ENCODE data around the gene SLC7A1. TPM values are rescaled to one million over a fixed set of nuclear protein-coding genes. Genes with fewer than 3 reads are reported as not detected.

The SLC7A1 gene
- total RNA-seq, 2 donors from 2014 or later = 15.5 to 28.3 TPM

DNA sequence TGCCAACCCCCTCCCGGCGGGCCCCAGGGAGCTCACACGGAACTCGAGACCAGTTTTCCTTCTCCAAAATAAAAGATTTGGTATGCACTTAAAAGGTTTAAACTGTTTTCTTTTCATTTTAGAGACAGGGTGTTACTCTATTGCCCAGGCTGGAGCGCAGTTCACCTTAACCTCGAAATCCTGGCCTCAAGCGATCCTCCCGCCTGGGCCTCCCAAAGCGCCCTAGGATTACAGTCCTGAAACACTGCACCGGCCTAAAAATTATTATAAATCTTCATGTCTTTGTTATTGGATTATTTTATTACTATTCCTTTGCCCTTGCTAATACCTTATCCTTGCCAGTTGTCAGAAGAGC, 553 bp upstream of the SLC7A1 start:
- peaks cover 15% of the 10 kb centered on the region for H3K27me3 Mint-ChIP-seq
- H3K9me3 ChIP-seq (ENCODE audit: control insufficient read depth, low read length, poor library complexity, severe bottlenecking) = no peaks in the 10 kb centered on the region
- DNase-seq = no peak
- no peak for ATAC-seq
- peaks cover 33% of the 10 kb centered on the region for H3K4me1 Mint-ChIP-seq
- H3K27ac Mint-ChIP-seq = peak overlapping the region; percentile 54
- H3K36me3 Mint-ChIP-seq (ENCODE audit: low read depth) = peaks cover 2% of the 10 kb centered on the region
- peak overlapping the region; percentile 87 for H3K4me3 Mint-ChIP-seq

GRCh38 chr13:29594710-29595379, 643 bp downstream of the SLC7A1 start:
- Mint-ChIP-seq H3K27me3 (peaks cover 11% of the 10 kb centered on the region), H3K27ac (peak overlapping the region; percentile 90), H3K4me3 (peak overlapping the region; percentile 92), H3K4me1 (peaks cover 41% of the 10 kb centered on the region), H3K36me3 (ENCODE audit: low read depth) (no peaks in the 10 kb centered on the region)
- ATAC-seq = peak; percentile 38
- no peaks in the 10 kb centered on the region for H3K9me3 ChIP-seq (ENCODE audit: control insufficient read depth, low read length, poor library complexity, severe bottlenecking)
- DNase-seq = peak; percentile 17 to 39 (median 37)

DNA sequence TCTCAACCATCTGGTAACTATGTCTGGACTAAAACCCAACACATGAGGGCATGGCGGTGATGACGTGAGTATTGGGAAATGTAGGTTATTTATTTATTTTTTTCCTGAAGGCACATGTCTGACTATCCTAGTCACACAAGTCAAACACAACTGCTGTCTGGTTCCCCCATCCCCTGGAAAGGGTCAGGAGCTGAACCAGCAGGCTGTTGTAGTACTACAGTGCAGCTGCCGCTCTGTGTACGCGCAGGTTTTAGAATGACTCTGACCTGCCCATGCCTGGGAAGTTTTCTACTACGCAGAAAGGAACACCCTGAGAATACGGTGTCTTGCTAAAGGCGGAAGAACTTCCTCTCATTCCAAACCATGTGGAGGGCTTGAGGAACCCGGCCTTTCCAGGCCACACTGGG, 1.2 kb downstream of the SLC7A1 start:
- H3K9me3 ChIP-seq (ENCODE audit: control insufficient read depth, low read length, poor library complexity, severe bottlenecking) = no peaks in the 10 kb centered on the region
- peak in 1 of 3 donors; percentile 15 for DNase-seq
- no peaks in the 10 kb centered on the region for H3K36me3 Mint-ChIP-seq (ENCODE audit: low read depth)
- H3K4me3 Mint-ChIP-seq = peak overlapping the region; percentile 92
- H3K27ac Mint-ChIP-seq = peak overlapping the region; percentile 90
- peak; percentile 27 for ATAC-seq
- H3K4me1 Mint-ChIP-seq = peaks cover 44% of the 10 kb centered on the region
- H3K27me3 Mint-ChIP-seq = peaks cover 10% of the 10 kb centered on the region

DNA sequence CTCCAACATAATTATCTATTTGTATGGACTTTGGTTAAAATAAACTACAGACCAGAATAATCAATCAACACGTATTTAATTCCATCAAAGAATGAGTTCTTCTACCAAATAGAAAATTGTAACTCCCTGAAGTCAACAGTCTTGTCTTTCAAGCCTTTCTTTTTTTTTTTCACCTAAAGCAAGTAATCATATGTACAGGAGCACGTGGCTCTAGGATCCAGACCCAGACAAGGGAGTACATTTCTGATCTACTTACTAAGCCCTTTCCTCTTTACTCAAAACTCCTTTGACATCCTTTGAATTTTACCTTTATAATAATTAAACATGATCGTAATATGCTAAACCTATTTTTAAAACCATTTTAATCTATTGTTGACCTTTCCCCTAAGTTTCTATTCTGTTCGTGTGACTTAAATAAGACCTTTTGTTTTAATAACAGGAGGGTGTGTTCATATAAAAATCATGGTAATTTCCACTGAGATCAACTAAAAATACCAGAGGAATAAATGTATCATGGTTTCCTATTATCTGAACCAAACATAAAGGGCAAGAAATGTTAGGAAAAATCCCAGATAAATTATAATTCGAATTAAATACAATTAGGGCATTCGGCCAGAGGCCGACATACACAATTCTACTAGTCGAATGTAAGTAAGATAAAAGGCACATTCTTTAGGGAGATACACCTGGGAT, 1.7 kb downstream of the SLC7A1 start:
- no peaks in the 10 kb centered on the region for H3K36me3 Mint-ChIP-seq (ENCODE audit: low read depth)
- no peak for DNase-seq
- peaks cover 4% of the 10 kb centered on the region for H3K27me3 Mint-ChIP-seq
- no peak for ATAC-seq
- peak overlapping the region; percentile 92 for H3K4me3 Mint-ChIP-seq
- H3K27ac Mint-ChIP-seq = peak overlapping the region; percentile 90
- H3K9me3 ChIP-seq (ENCODE audit: control insufficient read depth, low read length, poor library complexity, severe bottlenecking) = no peaks in the 10 kb centered on the region
- H3K4me1 Mint-ChIP-seq = peaks cover 44% of the 10 kb centered on the region

- H3K9me3 ChIP-seq (ENCODE audit: control insufficient read depth, low read length, poor library complexity, severe bottlenecking) = no peaks in the 10 kb centered on the region
- Mint-ChIP-seq H3K27me3 (no peaks in the 10 kb centered on the region), H3K36me3 (ENCODE audit: low read depth) (peaks cover 4% of the 10 kb centered on the region), H3K27ac (peak overlapping the region; percentile 78), H3K4me1 (peaks cover 56% of the 10 kb centered on the region), H3K4me3 (no peak overlapping the region)
- ATAC-seq (no peak), DNase-seq (no peak)
Observed at GRCh38 chr13:29591310-29591709, 4.2 kb downstream of the SLC7A1 start.

DNA sequence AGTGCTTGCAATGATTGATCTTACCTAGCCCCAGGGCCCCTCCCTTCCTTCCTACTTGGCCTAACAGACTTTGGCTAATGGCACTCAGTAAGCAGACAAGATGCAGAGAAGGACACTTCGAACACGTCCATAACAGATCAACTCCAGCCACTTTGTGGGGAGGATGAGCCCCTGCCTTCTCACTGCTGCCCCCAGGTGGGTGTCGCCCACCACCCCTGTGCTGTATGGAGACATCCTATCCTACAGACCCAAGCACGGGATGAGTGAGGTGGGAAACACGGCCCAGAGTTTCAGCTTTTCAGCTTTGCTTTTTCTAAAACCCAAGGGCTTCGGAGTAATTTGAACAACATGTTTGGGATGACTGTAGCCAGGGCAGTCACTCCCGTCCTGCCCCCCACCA, 5.5 kb downstream of the SLC7A1 start:
- Mint-ChIP-seq H3K27me3 (no peaks in the 10 kb centered on the region), H3K36me3 (ENCODE audit: low read depth) (peaks cover 4% of the 10 kb centered on the region), H3K4me1 (peaks cover 54% of the 10 kb centered on the region), H3K4me3 (no peak overlapping the region), H3K27ac (peak overlapping the region; percentile 83)
- no peak for ATAC-seq
- no peak for DNase-seq
- no peaks in the 10 kb centered on the region for H3K9me3 ChIP-seq (ENCODE audit: control insufficient read depth, low read length, poor library complexity, severe bottlenecking)

DNA sequence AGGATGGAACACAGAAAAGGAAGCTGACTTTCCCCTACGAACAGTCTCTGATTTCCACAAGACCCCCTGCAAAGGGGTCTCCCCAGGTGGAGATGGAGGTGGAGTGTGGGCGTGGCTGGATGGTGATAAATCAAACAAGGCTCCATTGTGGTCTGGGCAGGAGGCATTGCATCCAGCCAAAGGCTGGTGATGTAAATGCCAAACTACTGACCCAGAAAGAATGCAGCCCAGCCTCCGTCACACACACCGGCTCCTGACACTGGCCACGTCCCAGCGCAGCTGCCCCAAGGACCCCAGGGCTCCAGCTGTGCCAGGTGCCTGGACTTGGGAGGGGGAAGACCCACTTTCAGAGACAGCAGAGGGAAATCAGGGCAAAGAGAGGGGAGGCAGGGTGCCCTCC, 6.3 kb downstream of the SLC7A1 start:
- H3K36me3 Mint-ChIP-seq (ENCODE audit: low read depth) = peaks cover 4% of the 10 kb centered on the region

GRCh38 chr13:29587645-29588044, 7.8 kb downstream of the SLC7A1 start:
- H3K4me1 Mint-ChIP-seq = peaks cover 51% of the 10 kb centered on the region
- no peaks in the 10 kb centered on the region for H3K27me3 Mint-ChIP-seq
- no peak for ATAC-seq
- H3K36me3 Mint-ChIP-seq (ENCODE audit: low read depth) = peaks cover 4% of the 10 kb centered on the region
- H3K4me3 Mint-ChIP-seq = peak overlapping the region; percentile 39
- no peak for DNase-seq
- H3K9me3 ChIP-seq (ENCODE audit: control insufficient read depth, low read length, poor library complexity, severe bottlenecking) = no peaks in the 10 kb centered on the region
- H3K27ac Mint-ChIP-seq = no peak overlapping the region

More for the DNA sequence above, 6.3 kb downstream of the SLC7A1 start:
- no peaks in the 10 kb centered on the region for H3K9me3 ChIP-seq (ENCODE audit: control insufficient read depth, low read length, poor library complexity, severe bottlenecking)
- Mint-ChIP-seq H3K27me3 (no peaks in the 10 kb centered on the region), H3K27ac (peak overlapping the region; percentile 83), H3K4me3 (no peak overlapping the region), H3K4me1 (peaks cover 53% of the 10 kb centered on the region)
- DNase-seq (no peak), ATAC-seq (no peak)

DNA sequence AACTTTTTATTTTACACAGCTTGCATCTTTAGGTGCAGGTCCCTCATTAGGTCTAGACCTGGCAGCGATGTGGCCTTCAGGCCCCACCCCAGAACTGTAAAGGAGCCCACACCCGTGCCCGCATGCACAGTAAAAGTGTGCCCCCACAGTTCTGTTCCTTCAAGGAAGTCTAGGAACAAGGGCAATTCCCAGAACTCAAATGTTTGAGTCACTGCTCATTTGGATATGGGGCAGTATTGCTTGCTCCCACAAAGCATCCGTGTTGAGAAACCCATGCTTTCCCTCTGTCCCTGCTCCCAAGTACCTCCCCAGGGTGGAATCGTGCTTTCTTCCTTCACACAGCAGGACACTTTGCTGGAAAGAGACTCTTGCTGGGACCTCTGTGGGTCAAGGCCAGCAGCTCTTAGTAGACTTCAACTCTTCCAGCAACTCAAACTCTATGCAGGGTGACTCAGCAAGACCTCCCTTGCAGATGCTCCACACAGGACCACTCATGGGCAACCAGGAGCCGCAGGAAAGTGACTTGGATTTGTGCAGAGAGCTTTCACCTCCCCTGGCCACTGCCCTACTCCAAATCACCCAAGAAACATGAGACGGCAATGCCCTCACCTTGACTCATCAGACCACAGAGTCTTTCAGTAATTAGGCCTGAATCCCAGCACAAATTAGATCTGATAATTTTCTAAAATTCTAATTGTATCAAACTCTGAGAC, 12.3 kb downstream of the SLC7A1 start:
- Mint-ChIP-seq H3K36me3 (ENCODE audit: low read depth) (peaks cover 6% of the 10 kb centered on the region), H3K4me3 (no peak overlapping the region), H3K27me3 (no peaks in the 10 kb centered on the region), H3K27ac (peak overlapping the region; percentile 65), H3K4me1 (peaks cover 42% of the 10 kb centered on the region)
- ATAC-seq = no peak
- no peak for DNase-seq
- no peaks in the 10 kb centered on the region for H3K9me3 ChIP-seq (ENCODE audit: control insufficient read depth, low read length, poor library complexity, severe bottlenecking)

DNA sequence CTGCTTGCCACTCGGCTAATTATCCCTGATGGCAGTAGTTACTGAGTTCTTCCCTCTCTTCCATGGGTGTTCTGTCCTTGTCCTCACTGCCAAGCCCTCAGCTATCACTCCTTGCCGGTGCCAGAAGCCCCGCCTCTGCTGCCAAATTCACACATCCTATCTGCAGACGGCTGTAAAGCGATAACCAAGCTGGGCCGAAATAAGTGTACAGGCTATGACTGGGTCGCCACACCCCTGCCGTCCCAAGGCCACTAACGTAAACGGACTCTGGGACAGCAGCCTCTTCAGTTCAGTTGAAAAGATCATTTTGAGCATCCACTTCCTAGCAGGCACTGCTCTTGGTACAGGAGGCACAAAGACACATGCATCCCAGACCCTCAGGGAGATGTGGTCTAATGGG, 13.3 kb downstream of the SLC7A1 start:
- H3K27ac Mint-ChIP-seq = peak overlapping the region; percentile 65
- peaks cover 39% of the 10 kb centered on the region for H3K4me1 Mint-ChIP-seq

GRCh38 chr13:29581666-29582065, 13.8 kb downstream of the SLC7A1 start:
- Mint-ChIP-seq H3K27ac (peak overlapping the region; percentile 65), H3K36me3 (ENCODE audit: low read depth) (peaks cover 2% of the 10 kb centered on the region), H3K4me3 (no peak overlapping the region), H3K27me3 (no peaks in the 10 kb centered on the region), H3K4me1 (peaks cover 36% of the 10 kb centered on the region)
- ATAC-seq (no peak), DNase-seq (no peak)
- H3K9me3 ChIP-seq (ENCODE audit: control insufficient read depth, low read length, poor library complexity, severe bottlenecking) = no peaks in the 10 kb centered on the region

More for the DNA sequence above, 13.3 kb downstream of the SLC7A1 start:
- DNase-seq = no peak
- H3K4me3 Mint-ChIP-seq = no peak overlapping the region
- H3K36me3 Mint-ChIP-seq (ENCODE audit: low read depth) = peaks cover 2% of the 10 kb centered on the region
- H3K9me3 ChIP-seq (ENCODE audit: control insufficient read depth, low read length, poor library complexity, severe bottlenecking) = no peaks in the 10 kb centered on the region
- H3K27me3 Mint-ChIP-seq = no peaks in the 10 kb centered on the region
- no peak for ATAC-seq

- Mint-ChIP-seq H3K4me3 (no peak overlapping the region), H3K4me1 (peaks cover 35% of the 10 kb centered on the region), H3K36me3 (ENCODE audit: low read depth) (peaks cover 2% of the 10 kb centered on the region), H3K27ac (no peak overlapping the region), H3K27me3 (no peaks in the 10 kb centered on the region)
- ATAC-seq = no peak
- no peaks in the 10 kb centered on the region for H3K9me3 ChIP-seq (ENCODE audit: control insufficient read depth, low read length, poor library complexity, severe bottlenecking)
- DNase-seq = no peak
Observed at GRCh38 chr13:29579094-29579493, 16.4 kb downstream of the SLC7A1 start.

DNA sequence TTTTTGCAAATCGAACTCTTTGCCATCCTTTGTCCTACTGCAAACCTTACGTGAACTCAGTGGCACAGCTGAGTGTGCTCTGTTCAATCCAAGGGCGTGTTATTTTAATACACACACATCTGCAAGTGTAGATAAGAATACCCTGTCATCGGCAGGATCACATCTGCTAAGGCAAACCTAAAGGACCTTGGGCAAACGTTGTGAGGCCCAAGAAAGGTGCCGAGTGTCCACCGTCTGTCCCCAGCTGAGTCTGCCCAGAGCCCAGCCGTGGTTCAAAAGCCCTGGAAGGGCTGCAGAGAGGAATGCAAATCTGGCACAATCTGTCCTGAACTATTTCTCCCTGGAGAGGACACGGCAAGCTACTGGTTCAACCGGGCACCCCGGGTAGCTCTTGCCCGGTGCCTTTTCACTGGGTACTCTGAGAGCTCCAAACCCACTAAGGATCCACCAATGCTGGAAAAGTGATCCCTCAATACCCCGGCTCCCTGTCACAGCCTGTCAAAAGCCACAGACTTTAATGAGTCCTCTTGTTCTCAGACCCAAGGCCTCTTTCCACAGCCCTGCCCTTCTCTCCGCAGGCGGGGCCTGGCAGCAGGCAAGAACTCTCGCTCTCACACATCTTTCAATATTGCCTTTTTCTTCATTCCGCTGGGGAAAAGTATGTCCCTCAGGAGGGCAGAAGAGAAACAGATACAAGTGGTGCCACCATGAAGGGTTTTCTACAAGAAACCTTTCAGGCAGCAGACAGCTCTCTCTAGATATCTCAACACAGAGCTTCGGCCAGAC, 17.0 kb downstream of the SLC7A1 start:
- Mint-ChIP-seq H3K4me3 (no peak overlapping the region), H3K27me3 (no peaks in the 10 kb centered on the region), H3K4me1 (peaks cover 36% of the 10 kb centered on the region), H3K27ac (no peak overlapping the region), H3K36me3 (ENCODE audit: low read depth) (peaks cover 2% of the 10 kb centered on the region)
- ATAC-seq (no peak), DNase-seq (no peak)
- H3K9me3 ChIP-seq (ENCODE audit: control insufficient read depth, low read length, poor library complexity, severe bottlenecking) = no peaks in the 10 kb centered on the region
